IMR-90 (cell line): Measurements from ENCODE around the gene CPXM1. TPM values are rescaled to one million over a fixed set of nuclear protein-coding genes. Genes with fewer than 3 reads are reported as not detected.

Source experiments
- ATAC-seq: fragments of 200-7000 bp; cut with Tn5 transposase; 2 replicates; pipeline ENCODE4 v1.9.1; 2020; ENCODE audit warnings: low read depth, mild to moderate bottlenecking, moderate library complexity
- BruUV-seq: library from RNA; stranded (reverse); fragments of 400-500 nt; replicated peaks from 2 replicates; lab custom pipeline; 2021; lab: Mats Ljungman, UMichigan
- CTCF ChIA-PET: fragments of 300-600 bp; formaldehyde crosslinking; extraction: SDS; loops from one replicate; lab custom pipeline; 2021; ENCODE audit warnings: antibody characterized with exemption; lab: Yijun Ruan, JAX
- POLR2A ChIA-PET: fragments of 300-600 bp; sonication (Branson Sonifier 250); formaldehyde crosslinking; loops from one replicate; lab custom pipeline; 2022; ENCODE audit warnings: antibody characterized with exemption; ENCODE audit not compliant: unreplicated experiment; lab: Charles Lee
- DNase-seq: peaks from one replicate; pipeline ENCODE4 v3.0.0; 2013
- H2AFZ ChIP-seq: replicated peaks from 2 replicates; pipeline ENCODE3; 2013; ENCODE audit warnings: low read length, mild to moderate bottlenecking; ENCODE audit not compliant: poor library complexity
- H2AK5ac ChIP-seq: 2 replicates; pipeline ENCODE4 v1.6.1; 2013; ENCODE audit warnings: low read depth, low read length, inconsistent platforms
- H2AK9ac ChIP-seq: replicated peaks from 2 replicates; pipeline ENCODE3; 2013; ENCODE audit warnings: mild to moderate bottlenecking, low read depth, low read length, moderate library complexity; ENCODE audit not compliant: poor library complexity
- H2BK120ac ChIP-seq: 2 replicates; pipeline ENCODE4 v1.6.1; 2013; ENCODE audit warnings: low read depth, low read length, inconsistent platforms
- H2BK15ac ChIP-seq: 3 replicates; pipeline ENCODE4 v1.6.1; 2013; ENCODE audit warnings: low read depth, low read length, inconsistent platforms
- H2BK20ac ChIP-seq: 2 replicates; pipeline ENCODE4 v1.6.1; 2013; ENCODE audit warnings: low read depth, mild to moderate bottlenecking, inconsistent platforms, low read length, moderate library complexity
- H2BK5ac ChIP-seq: 2 replicates; pipeline ENCODE4 v1.6.1; 2013; ENCODE audit warnings: mild to moderate bottlenecking, low read depth, low read length, inconsistent platforms; ENCODE audit not compliant: poor library complexity, severe bottlenecking
- H3K14ac ChIP-seq: replicated peaks from 2 replicates; pipeline ENCODE4 v1.6.1; 2013; ENCODE audit warnings: low read depth, low read length, inconsistent platforms
- H3K18ac ChIP-seq: 2 replicates; pipeline ENCODE4 v1.6.1; 2013; ENCODE audit warnings: low read depth, low read length, control low read depth
- H3K23ac ChIP-seq: 2 replicates; pipeline ENCODE4 v1.6.1; 2013; ENCODE audit warnings: low read depth, low read length, inconsistent platforms
- H3K27ac ChIP-seq: 2 replicates; pipeline ENCODE4 v1.5.1; 2013; ENCODE audit warnings: mild to moderate bottlenecking, control low read depth, low read length; ENCODE audit not compliant: insufficient read depth
- H3K27me3 ChIP-seq: 2 replicates; pipeline ENCODE4 v1.6.1; 2013; ENCODE audit warnings: low read length; ENCODE audit not compliant: control insufficient read depth, insufficient read depth
- H3K36me3 ChIP-seq: 2 replicates; pipeline ENCODE4 v1.6.1; 2013; ENCODE audit warnings: low read length, mixed read lengths; ENCODE audit not compliant: control insufficient read depth, insufficient read depth
- H3K4ac ChIP-seq: 2 replicates; pipeline ENCODE4 v1.6.1; 2013; ENCODE audit warnings: low read depth, low read length, inconsistent platforms
- H3K4me1 ChIP-seq: 2 replicates; pipeline ENCODE4 v1.6.1; 2013; ENCODE audit warnings: low read length, mixed read lengths; ENCODE audit not compliant: control insufficient read depth, insufficient read depth
- H3K4me2 ChIP-seq: 2 replicates; pipeline ENCODE4 v1.6.1; 2013; ENCODE audit warnings: low read depth, mild to moderate bottlenecking, control low read depth, low read length, moderate library complexity
- H3K4me3 ChIP-seq: 2 replicates; pipeline ENCODE4 v1.5.1; 2013; ENCODE audit warnings: low read depth, mild to moderate bottlenecking, control low read depth, low read length, moderate library complexity; ENCODE audit not compliant: insufficient read depth
- H3K56ac ChIP-seq: 2 replicates; pipeline ENCODE4 v1.6.1; 2013; ENCODE audit warnings: low read length, inconsistent platforms; ENCODE audit not compliant: insufficient read depth; ENCODE audit errors: extremely low read depth
- H3K79me1 ChIP-seq, 2 experiments: 2 replicates each; pipeline ENCODE4 v1.6.1; 2013; ENCODE audit warnings: low read length in 2 of 2, inconsistent platforms in 1 of 2, low read depth in 1 of 2
- H3K9ac ChIP-seq: 2 replicates; pipeline ENCODE4 v1.6.1; 2013; ENCODE audit warnings: low read depth, low read length, control low read depth
- H3K9me1 ChIP-seq: 2 replicates; pipeline ENCODE4 v1.6.1; 2013; ENCODE audit warnings: low read length, inconsistent platforms; ENCODE audit not compliant: insufficient read depth
- H3K9me3 ChIP-seq: 2 replicates; pipeline ENCODE4 v1.6.1; 2013; ENCODE audit warnings: low read length; ENCODE audit not compliant: control insufficient read depth, insufficient read depth
- H4K20me1 ChIP-seq: 2 replicates; pipeline ENCODE4 v1.6.1; 2013; ENCODE audit warnings: low read length, inconsistent platforms; ENCODE audit not compliant: insufficient read depth
- H4K5ac ChIP-seq: 2 replicates; pipeline ENCODE4 v1.6.1; 2013; ENCODE audit warnings: mild to moderate bottlenecking, low read depth, low read length, control low read depth
- H4K8ac ChIP-seq, 2 experiments: 2 replicates each; pipeline ENCODE4 v1.6.1; 2013; ENCODE audit warnings: low read depth in 2 of 2, low read length in 2 of 2, control low read depth in 1 of 2, inconsistent platforms in 1 of 2
- H4K91ac ChIP-seq: 2 replicates; pipeline ENCODE4 v1.6.1; 2013; ENCODE audit warnings: low read depth, low read length, inconsistent platforms; ENCODE audit not compliant: insufficient read depth
- BHLHE40 ChIP-seq: fragments of 150-350 bp; IDR thresholded peaks from 2 replicates; pipeline ENCODE4 v1.6.1; 2016; ENCODE audit warnings: mild to moderate bottlenecking, low read depth, low read length
- CEBPB ChIP-seq: IDR thresholded peaks from 2 replicates; pipeline ENCODE4 v1.6.1; 2012; ENCODE audit warnings: low read depth, low read length, improper control_type of control experiment
- CHD1 ChIP-seq: IDR thresholded peaks from 2 replicates; pipeline ENCODE4 v1.6.1; 2012; ENCODE audit warnings: low read depth, low read length, improper control_type of control experiment
- FOS ChIP-seq: fragments of 150-350 bp; IDR thresholded peaks from 2 replicates; pipeline ENCODE4 v1.6.1; 2016; ENCODE audit warnings: low read depth, low read length
- MAFK ChIP-seq: IDR thresholded peaks from 2 replicates; pipeline ENCODE4 v1.6.1; 2012; ENCODE audit warnings: low read depth, low read length, improper control_type of control experiment
- MAZ ChIP-seq: IDR thresholded peaks from 2 replicates; pipeline ENCODE4 v1.6.1; 2012; ENCODE audit warnings: low read depth, mild to moderate bottlenecking, low read length, improper control_type of control experiment, moderate library complexity, borderline replicate concordance
- MXI1 ChIP-seq: IDR thresholded peaks from 2 replicates; pipeline ENCODE4 v1.6.1; 2012; ENCODE audit warnings: low read depth, mild to moderate bottlenecking, low read length, moderate library complexity, borderline replicate concordance
- NFE2L2 ChIP-seq: fragments of 150-350 bp; IDR thresholded peaks from 2 replicates; pipeline ENCODE4 v1.6.1; 2016; ENCODE audit warnings: low read depth, mild to moderate bottlenecking, low read length
- POLR2A ChIP-seq: IDR thresholded peaks from 2 replicates; pipeline ENCODE4 v1.6.1; 2012; ENCODE audit warnings: mild to moderate bottlenecking, low read depth, low read length
- RAD21 ChIP-seq: IDR thresholded peaks from 2 replicates; pipeline ENCODE4 v1.6.1; 2012; ENCODE audit warnings: low read length, improper control_type of control experiment
- RCOR1 ChIP-seq: IDR thresholded peaks from 2 replicates; pipeline ENCODE4 v1.6.1; 2012; ENCODE audit warnings: mild to moderate bottlenecking, low read length, improper control_type of control experiment; ENCODE audit not compliant: insufficient replicate concordance
- RFX5 ChIP-seq: IDR thresholded peaks from 2 replicates; pipeline ENCODE4 v1.8.0; 2012; ENCODE audit warnings: low read depth, mild to moderate bottlenecking, low read length, moderate library complexity
- SMC3 ChIP-seq: fragments of 150-350 bp; IDR thresholded peaks from 2 replicates; pipeline ENCODE4 v1.6.1; 2016; ENCODE audit warnings: low read depth, mild to moderate bottlenecking, antibody characterized with exemption, low read length, moderate library complexity
- WGBS, 2 experiments: methylation state at CpG; one replicate each; pipeline versions ENCODE4 v1.1.5 to v1.1.7; 2013; ENCODE audit warnings: missing lambda C conversion rate in 2 of 2; ENCODE audit not compliant: insufficient read length in 1 of 2; ENCODE audit errors: extremely low coverage in 2 of 2; 5-methylcytosine and 5-hydroxymethylcytosine counted together
- dilution Hi-C: fragments of 300-500 bp; cut with HindIII; formaldehyde crosslinking; loops from one replicate; pipeline ENCODE4 v1.14.3; 2018; ENCODE audit warnings: low sequenced_read_pairs; ENCODE audit not compliant: unreplicated experiment
- in situ Hi-C: fragments of 300-500 bp; cut with MboI; formaldehyde crosslinking; loops from 3 replicates; pipeline ENCODE4 v1.14.3; 2019; ENCODE audit warnings: low sequenced_read_pairs, inconsistent platforms, mixed read lengths
- intact Hi-C: fragments of 100-400 bp; cut with micrococcal nuclease; formaldehyde crosslinking; loops from 2 replicates; pipeline ENCODE4 v1.10.0; 2022
- polyA plus RNA-seq, 3 experiments: library from polyadenylated mRNA; depleted of rRNA; stranded (reverse); fragments of >200 nt; gene quantifications; 2 replicates each; pipeline ENCODE4 v1.2.3, GENCODE V29; 2012; ENCODE audit warnings: low replicate concordance in 1 of 3
- total RNA-seq: library from RNA; depleted of rRNA; stranded (reverse); fragments of >200 nt; gene quantifications from 2 replicates; pipeline ENCODE4 v1.2.3, GENCODE V29; 2012
- TF ChIP-seq, protein P1 (sequence below): fragments of 150-350 bp; IDR thresholded peaks from 2 replicates; pipeline ENCODE4 v1.6.1; 2017; ENCODE audit warnings: mild to moderate bottlenecking, antibody characterized with exemption, low read length, low read depth
- TF ChIP-seq, protein P2 (sequence below): fragments of 150-350 bp; IDR thresholded peaks from 2 replicates; pipeline ENCODE4 v1.6.1; 2016; ENCODE audit warnings: low read depth, mild to moderate bottlenecking, low read length, moderate library complexity, borderline replicate concordance
- TF ChIP-seq, protein P3 (sequence below): conservative IDR thresholded peaks from 2 replicates; pipeline ENCODE4 v1.5.1; 2012; ENCODE audit warnings: mild to moderate bottlenecking, low read depth, low read length, improper control_type of control experiment

CPXM1 gene
- total and polyA plus RNA-seq, 2 of the 4 experiments (the other 2 are of a cell fraction) = 1.1 to 4.6 TPM

DNA sequence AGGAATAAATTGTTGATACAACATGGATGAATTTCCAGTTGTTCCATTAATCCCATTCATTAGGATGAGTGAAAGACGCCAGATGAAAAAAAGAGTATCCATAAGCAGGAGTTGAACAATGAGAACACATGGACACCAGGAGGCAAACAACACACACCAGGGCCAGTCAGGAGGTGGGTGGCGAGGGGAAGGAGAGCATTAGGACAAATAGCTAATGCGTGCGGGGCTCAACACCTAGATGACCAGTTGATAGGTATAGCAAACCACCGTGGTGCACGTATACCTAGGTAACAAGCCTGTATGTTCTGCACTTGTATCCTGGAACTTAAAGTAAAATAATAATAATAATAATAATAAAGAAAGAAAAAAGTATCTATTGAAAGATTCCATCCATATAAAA, 28.9 kb upstream of the CPXM1 start:
- no peak overlapping the region for H3K4me3 ChIP-seq
- H3K14ac ChIP-seq = no peak overlapping the region
- no peak overlapping the region for H4K8ac ChIP-seq
- H2BK15ac ChIP-seq = no peak overlapping the region
- no peak overlapping the region for H2AK9ac ChIP-seq
- H3K18ac ChIP-seq = no peak overlapping the region
- H3K27ac ChIP-seq = no peak overlapping the region
- H2BK20ac ChIP-seq = no peak overlapping the region
- dilution Hi-C loops = no loop called here
- no peak overlapping the region for H3K56ac ChIP-seq
- H3K4me1 ChIP-seq = peaks cover 6% of the 10 kb centered on the region; the same call in 1 of the 2 replicates
- H3K23ac ChIP-seq = no peak overlapping the region
- H3K4ac ChIP-seq = no peak overlapping the region
- no peaks in the 10 kb centered on the region for H3K36me3 ChIP-seq
- no TSS peak for BruUV-seq
- H2BK5ac ChIP-seq = no peak overlapping the region
- H3K27me3 ChIP-seq = no peaks in the 10 kb centered on the region; the same call in 1 of the 2 replicates
- no peak overlapping the region for H4K5ac ChIP-seq
- H4K91ac ChIP-seq = no peak overlapping the region
- H2AFZ ChIP-seq = no peak overlapping the region
- no peak overlapping the region for H2BK120ac ChIP-seq
- ATAC-seq = no peak
- DNase-seq = no peak
- in situ Hi-C loops = loop anchor here (25.0 kb wide), 1 partner anchor 317 kb away; the partner anchor contains the start of gene ZNF343
- peaks cover 3% of the 10 kb centered on the region; the same call in 1 of the 2 replicates for H4K20me1 ChIP-seq
- peaks cover 5% of the 10 kb centered on the region; the same call in 1 of the 2 replicates for H3K9me1 ChIP-seq
- H3K9ac ChIP-seq = no peak overlapping the region
- H2AK5ac ChIP-seq = no peak overlapping the region
- no peaks in the 10 kb centered on the region for H3K9me3 ChIP-seq
- no peak for TF ChIP-seq BHLHE40
- no peak for TF ChIP-seq POLR2A
- TF ChIP-seq RCOR1 = no peak
- TF ChIP-seq CEBPB = no peak
- TF ChIP-seq SMC3 = no peak
- TF ChIP-seq, protein P1, sequence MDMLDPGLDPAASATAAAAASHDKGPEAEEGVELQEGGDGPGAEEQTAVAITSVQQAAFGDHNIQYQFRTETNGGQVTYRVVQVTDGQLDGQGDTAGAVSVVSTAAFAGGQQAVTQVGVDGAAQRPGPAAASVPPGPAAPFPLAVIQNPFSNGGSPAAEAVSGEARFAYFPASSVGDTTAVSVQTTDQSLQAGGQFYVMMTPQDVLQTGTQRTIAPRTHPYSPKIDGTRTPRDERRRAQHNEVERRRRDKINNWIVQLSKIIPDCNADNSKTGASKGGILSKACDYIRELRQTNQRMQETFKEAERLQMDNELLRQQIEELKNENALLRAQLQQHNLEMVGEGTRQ = no peak
- no peak for TF ChIP-seq RAD21
- TF ChIP-seq, protein P2, sequence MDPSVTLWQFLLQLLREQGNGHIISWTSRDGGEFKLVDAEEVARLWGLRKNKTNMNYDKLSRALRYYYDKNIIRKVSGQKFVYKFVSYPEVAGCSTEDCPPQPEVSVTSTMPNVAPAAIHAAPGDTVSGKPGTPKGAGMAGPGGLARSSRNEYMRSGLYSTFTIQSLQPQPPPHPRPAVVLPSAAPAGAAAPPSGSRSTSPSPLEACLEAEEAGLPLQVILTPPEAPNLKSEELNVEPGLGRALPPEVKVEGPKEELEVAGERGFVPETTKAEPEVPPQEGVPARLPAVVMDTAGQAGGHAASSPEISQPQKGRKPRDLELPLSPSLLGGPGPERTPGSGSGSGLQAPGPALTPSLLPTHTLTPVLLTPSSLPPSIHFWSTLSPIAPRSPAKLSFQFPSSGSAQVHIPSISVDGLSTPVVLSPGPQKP = no peak
- TF ChIP-seq CHD1 = no peak
- no peak for TF ChIP-seq RFX5
- no peak for TF ChIP-seq MXI1
- TF ChIP-seq FOS = no peak
- TF ChIP-seq NFE2L2 = no peak
- TF ChIP-seq, protein P3, sequence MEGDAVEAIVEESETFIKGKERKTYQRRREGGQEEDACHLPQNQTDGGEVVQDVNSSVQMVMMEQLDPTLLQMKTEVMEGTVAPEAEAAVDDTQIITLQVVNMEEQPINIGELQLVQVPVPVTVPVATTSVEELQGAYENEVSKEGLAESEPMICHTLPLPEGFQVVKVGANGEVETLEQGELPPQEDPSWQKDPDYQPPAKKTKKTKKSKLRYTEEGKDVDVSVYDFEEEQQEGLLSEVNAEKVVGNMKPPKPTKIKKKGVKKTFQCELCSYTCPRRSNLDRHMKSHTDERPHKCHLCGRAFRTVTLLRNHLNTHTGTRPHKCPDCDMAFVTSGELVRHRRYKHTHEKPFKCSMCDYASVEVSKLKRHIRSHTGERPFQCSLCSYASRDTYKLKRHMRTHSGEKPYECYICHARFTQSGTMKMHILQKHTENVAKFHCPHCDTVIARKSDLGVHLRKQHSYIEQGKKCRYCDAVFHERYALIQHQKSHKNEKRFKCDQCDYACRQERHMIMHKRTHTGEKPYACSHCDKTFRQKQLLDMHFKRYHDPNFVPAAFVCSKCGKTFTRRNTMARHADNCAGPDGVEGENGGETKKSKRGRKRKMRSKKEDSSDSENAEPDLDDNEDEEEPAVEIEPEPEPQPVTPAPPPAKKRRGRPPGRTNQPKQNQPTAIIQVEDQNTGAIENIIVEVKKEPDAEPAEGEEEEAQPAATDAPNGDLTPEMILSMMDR = no peak
- TF ChIP-seq MAFK = no peak
- TF ChIP-seq MAZ = no peak
- no peak overlapping the region for H3K4me2 ChIP-seq
- no CpG with 5 or more reads among the region's 6 CpGs for WGBS, 2 experiments
- ChIA-PET CTCF (interaction anchor here (1.0 kb wide), 1 partner anchor 30 kb away, joined by 3 read pairs; no protein-coding TSS in a partner anchor), POLR2A (no interaction called here)
- H3K79me1 ChIP-seq = no peaks in the 10 kb centered on the region
- intact Hi-C loops = no loop called here
